Stimulated activated CD4-positive, alpha-beta T cell treated with anti-CD3 and anti-CD28 coated beads, Interleukin-4, amount 100 ng/mL, for 1 hour (primary cell): ENCODE data around the gene EBF4.
A peak's percentile ranks its signal among the peaks of the same experiment; 100 is the strongest.

Source experiments
- DNase-seq: peaks from one replicate; pipeline ENCODE4 v3.0.0-alpha.2; 2020

EBF4 gene

DNA sequence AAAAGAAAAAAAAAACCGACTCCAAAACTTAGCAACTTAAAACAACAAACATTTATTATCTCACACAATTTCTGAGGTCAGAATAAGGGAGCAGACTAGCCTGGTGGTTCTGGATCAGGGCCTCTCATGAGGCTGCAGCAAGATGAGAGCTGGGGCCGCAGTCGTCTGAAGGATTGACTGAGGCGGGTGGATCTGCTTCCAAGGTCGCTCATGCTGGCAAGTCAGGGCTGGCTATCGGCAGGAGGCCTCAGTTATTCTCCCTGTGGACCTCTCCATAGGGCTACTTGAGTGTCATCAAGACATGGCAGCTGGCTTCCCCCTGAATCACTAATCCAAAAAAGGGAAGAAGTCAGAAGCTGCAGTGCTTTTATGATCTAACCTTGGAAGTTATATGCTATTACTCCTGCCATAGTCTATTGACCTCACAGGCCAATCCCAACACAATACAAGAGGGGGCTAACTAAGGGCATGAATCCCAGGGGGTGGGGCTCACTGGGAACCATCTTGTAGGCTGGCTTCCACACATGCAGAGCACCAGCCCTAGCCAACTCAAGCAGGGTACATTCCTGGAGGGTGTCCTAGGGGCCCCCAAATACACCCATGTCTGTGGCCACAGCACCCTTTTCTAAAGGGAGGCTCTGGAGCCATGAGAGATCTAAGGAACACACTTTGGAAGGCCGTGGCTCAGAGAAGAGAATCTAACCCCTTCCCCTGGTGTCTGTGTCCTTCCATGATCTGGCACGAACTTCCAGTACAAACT is 11.3 kb downstream of the EBF4 start:
- no peak for DNase-seq

DNA sequence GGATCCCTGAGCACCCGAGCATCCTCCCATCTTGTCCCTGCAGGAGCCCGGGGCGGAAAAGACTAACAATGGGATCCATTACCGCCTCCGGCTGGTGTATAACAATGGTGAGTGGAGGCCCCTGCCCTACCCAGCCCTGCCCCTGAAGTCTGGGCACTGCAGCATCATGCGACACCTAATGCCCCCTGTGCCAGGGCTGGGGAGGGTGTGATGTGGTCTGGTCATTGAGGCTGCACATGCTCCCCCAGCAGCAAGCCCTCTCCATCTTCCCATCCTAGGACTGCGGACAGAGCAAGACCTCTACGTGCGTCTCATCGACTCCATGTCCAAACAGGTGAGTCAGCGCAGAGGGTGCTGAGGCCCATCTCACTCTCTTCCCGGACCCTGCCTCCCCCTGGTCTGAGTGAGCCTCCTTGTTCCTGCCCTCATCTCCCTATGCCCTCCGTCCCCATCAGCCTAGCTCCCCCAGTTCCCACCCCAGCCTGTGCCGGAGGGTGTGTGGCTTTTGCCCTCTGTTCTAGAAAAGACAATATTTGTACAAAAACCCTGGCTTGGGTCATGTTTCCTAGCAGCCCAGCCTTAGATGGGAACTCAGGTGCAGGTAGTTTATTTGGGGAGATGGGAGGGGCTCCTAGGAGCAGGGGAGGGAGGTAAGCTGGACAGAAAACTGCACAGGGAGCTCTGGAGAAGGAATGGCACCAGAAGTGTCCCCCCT is 13.5 kb downstream of the EBF4 start:
- no peak for DNase-seq

DNA sequence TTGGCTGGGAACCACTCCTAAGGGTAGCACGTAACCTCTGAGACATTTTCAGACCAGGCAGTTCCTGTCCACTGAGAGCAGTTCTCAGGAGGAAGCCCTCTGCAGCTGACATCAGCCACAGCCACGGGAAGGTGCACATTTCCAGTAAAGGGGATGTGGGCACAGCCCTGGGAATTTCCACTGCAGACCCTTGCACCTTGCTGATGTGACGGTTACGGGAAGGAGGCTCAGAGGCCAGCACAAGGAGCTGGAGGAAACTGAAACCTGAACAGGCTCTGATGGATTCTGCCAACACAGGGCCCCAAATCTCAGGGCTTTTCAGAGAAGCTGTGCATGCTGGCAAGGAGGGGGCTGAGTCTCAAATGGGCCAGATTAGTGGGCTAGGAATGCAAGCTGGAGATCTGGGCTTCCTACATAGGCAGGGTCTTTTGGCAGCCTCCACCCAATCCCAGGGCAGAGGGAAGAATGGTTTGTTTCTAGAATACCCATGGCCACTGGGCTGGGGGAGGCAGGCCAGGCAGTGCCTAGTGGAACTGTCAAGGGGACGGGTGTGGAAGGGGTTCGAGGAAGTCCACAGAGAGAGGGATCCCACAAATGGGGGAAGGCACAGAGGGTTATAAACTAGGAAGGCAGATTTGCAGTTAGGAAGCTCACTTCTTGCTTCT is 14.2 kb downstream of the EBF4 start:
- no peak for DNase-seq

DNA sequence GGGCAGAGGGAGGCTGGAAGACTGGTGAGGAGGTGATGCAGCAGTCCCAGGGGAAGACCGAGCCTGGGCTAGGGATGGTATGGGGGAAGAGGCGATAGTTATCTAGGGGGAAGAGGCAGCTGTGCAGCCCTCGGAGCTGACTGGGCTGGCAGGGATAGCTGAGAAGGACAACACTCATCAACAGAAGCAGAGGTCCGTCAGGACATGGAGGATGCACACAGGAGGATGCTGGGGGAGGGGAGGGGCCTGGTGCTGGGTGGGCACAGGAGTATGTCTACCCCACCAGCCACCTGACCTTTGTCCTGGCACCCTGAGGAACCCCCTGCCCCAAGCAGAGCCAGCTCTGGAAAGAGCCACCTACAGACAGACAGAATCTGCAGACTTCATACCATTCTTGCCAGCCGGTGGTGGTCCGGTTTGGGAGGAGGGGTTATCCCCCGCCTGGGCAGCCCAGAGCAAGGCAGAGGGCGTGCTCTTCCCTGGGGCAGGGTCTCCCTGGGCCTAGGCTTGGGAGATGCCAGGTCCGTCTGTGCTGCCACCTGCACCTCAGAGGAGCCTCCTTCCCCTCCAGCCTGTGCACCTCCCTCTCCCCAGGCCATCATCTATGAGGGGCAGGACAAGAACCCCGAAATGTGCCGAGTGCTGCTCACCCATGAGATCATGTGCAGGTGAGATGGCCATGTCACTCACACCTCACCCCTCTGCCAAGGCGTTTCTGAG is 14.9 kb downstream of the EBF4 start:
- DNase-seq = no peak

DNA sequence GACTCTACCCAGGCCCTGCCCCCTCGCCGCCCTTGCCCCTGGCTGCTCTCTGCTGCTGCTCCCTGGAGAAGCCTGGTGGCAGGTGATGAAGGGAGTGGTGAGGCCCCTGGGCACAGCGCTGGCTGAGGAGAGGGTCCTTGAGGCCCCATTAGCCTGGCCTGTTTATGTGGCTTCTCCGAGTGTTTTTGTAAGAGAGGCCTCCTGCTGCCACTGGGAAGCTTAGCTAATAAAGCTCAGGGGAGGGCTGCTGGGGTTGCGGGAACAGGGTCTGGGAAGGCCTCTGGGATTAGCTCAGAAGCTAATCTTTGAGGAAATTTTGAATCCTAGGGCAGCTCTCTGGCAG is 15.5 kb downstream of the EBF4 start:
- no peak for DNase-seq

DNA sequence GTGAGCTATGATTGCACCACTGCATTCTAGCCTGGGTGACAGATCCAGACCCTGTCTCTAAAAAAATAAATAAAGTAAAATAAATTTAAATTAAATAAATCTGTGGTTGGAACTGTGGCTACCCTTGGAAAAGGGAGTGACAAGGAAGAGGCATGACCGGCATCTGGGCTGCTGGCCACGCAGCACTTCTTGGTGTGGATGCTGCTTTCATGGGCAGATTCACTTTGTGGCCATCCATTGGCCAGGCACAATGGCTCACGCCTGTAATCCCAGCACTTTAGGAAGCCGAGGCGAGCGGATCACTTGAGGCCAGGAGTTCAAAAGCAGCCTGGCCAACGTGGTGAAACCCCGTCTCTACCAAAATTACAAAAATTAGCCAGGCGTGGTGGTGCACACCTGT is 16.1 kb downstream of the EBF4 start:
- DNase-seq = no peak

DNA sequence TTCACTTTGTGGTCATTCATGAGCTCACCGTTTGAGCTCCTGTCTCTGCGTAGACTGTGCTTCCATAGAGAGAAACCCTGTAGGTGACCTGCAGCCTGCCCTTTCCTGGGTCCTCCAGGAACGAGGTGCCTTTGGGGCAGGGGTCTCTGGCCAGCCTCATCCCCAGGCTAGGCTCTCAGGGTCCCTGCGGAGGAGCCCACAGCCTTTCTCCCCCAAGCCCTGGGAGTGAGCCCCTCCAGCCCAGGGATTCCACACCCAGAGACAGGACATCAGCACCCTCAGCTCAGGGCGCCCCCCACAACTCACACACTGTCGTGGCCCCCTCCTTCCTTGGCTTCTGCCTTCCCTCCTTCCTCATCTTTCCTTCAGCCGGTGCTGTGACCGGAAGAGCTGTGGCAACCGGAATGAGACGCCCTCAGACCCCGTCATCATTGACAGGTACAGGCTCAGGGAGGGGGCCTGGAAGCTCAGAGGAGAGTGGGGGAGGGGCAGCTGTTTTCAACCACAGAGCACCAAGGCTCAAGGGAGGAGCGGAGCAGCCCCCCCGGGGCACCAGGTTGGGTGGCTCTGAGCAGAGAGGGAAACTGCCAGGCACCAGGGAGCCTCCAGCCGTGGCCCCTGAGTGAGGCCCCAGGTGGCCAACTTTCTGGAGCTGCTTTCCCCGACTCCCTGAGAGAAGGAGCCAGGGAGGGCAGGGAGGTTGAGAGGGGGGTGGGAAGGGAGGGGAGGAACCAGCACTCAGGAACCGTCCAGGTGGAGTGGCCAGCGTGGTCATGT is 16.8 kb downstream of the EBF4 start:
- DNase-seq = no peak

DNA sequence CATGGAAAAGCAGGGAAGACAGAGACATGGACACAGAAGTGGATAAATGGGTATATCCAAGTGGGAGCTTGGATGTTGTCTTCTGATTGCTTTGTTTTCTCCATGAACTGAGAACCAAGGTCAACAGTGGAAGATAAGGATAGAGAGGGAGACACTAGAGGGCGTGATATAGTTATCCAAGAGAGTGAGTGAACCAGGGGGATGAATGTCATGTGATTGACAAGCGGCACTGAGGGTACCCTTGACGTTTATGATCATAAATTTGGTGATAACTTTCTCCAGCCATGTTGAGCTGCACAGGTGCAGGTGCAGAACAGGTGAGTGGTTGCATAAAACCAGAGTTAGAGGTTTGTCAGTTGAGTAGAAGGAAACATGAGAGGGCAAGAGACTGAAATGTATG is 20.7 kb downstream of the EBF4 start:
- no peak for DNase-seq

DNA sequence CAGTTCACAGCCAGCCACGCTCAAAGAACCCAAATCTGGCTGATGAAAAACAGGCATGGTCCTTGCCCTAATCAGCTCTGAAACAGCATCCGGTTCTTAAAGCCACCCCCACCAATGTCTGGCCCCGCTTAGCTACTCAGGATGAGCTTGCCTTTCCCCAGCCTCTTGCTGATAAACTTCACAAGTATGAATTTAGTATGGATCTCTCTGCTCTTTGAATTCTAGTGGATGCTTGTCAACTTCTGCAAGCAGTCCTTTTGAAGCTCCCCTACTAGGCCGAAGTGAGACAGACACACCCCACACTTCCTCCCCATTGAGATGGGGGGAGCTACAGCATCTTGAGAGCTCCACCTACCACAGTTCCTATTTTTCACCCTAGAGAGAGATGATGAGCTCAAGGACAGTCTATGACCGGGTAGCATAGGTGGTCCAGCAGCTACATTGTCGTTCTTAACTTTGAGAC is 36.7 kb downstream of the EBF4 start:
- DNase-seq = peak; percentile 12

DNA sequence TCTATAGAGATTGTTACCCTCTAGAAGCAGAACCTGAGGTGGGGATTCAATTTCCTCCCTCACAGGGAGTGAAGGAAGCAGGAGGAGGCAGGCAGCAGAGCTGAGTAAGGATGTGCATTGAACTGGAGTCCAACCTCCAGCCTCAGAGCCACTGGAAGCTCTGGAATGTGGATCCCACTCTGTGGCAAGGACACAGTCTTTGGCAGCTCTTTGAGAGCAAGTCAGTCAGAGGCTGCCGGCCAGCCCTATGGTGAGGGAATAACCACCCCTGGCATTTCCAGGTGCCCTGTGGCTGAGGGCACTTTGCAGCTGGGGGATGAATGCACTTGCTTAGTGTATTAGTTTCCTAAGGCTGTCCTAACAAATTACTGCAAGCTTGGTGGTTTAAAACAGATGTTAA is 37.2 kb downstream of the EBF4 start:
- no peak for DNase-seq

DNA sequence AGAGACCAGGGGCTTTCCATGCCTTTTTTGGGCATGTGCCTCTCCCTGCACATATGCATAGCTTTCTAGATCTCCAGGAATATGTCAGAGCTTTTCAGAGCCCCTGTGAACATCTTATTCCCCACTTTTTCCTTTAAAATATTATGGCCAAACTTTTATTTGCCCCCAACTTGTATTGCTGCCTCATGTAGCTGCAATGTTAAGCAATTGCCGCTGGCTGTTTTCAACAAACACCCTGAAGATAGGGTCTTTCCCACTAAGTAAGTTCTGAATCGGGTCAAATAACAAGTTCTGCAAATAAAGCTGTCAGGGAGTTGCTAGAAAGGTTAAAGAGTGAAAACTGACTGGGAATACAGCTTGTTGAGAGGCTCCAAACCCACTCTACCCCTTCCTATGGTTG is 42.3 kb downstream of the EBF4 start:
- DNase-seq = no peak

DNA sequence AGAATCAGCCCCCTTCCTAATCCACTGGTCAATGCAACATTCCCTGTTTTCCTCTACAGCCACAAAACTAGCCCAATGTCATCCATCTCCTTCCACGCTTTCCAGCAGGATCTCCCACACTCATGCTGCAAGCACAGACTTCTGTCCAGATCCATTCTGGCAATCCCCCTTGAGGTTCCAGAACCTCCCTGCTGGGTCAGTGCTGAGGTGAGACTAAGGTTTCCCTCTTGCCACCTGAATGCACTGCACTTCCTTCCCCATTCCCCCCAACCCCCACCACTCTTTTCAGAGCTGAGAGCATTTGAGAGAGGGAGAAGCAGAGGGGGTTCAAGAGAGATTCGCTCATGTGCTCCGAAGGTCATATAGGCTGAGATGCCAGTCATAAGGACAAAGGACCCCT is 43.9 kb downstream of the EBF4 start:
- DNase-seq = no peak

DNA sequence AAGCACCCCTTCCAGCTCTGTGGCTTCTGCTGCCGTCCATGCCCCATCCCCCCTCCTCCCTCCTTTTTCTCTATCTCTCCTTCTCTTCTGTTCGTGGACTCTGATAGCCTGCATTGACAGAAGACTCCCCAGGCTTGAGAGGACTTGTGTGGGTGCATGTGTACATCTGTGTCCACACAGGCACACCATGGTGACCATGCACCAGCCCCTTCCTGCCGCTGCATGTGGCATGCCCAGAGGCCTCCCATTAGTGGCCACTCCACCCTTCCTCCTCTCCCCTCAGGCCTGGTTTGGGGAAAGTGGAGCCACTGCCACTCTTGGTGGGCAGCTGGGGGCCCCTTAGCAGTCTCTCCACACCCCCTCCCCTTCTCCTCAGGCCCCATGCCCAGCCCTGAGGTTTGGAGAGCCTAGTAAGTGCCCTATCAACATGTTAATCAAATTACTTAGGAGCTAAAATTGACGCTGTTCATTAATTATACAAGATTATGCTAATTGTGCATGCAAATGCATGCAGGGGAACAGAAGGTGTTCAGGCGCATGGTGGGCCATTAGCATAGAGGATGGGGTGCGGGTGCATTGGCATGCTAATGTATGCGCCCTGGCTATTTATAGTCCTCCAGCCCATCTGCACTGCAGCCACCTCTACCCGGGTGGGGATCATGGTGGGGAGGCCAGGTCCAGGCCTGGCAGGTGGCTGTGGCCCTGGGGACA is 45.9 kb downstream of the EBF4 start:
- no peak for DNase-seq

DNA sequence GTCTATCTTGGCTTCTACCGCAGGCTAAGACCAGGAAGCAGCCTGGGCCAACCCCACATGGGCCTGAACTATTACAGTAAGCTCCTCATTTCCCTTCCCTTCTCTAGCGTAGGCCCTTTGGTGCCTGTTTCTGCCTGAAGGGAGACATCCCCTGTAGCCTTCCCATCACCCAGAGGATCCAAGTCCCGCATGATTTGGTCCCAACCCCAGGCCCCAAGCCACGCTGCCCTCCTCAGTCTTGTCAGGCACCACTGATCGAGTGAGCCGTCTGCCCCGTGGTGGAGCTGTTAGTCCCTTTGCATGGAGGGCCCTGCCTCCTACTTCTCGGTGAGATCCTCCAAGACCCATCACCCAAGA is 46.4 kb downstream of the EBF4 start:
- DNase-seq = no peak

DNA sequence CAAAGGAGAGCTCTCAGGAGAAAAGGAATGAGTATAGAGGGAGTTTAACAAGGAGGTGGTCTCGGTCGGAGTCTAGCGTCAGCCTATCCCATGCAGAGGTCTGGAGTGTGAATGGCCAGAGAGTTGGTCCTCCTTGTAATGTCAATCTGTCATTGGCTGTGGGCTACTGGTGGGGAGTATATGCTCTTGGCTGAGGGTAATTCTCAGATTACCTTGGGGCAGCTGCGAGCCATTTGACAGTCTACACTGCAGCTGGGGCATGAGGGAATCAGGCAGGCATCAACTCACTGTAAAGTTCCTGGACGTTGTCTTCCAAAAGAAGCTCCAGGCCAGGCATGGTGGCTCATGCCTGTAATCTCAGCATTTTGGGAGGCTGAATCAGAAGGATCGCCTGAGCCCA is 48.1 kb downstream of the EBF4 start:
- no peak for DNase-seq

DNA sequence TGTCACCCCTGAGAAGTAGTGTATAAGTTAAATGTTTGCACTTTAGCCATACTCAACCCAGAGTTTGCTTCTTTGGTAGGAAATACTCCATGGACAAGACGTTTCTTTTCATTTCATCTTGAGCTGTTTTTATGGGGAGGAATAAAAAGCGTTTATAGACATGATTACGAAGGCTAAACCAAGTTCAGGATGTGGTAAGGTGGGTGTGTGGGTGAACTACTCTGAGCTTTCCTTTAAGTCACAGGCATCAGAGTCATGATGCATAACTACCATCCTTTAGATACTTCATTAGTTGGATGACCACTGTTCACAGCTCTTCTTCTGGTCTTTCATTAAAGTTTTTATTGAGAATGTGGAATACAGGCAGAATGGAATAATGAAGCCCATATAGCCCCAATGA is 48.9 kb downstream of the EBF4 start:
- no peak for DNase-seq

DNA sequence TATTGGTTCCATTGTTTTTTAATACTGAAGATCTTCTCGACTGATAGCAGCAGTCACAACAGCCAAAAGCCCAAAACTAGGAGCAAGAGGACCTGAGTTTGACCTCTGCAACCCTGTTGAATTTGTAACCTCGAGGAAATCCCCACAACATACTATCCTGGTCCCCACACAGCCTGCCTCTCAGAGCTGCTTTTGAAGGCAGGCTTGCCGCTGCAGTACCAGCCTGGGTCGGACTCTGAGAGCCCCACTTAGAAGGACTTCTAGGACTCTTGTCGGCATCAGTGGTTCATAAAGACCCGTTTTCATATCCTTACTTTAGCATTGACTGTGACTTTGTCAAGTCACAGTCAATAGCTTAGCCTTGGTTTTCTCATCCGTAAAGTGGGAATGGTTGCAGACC is 49.3 kb downstream of the EBF4 start:
- no peak for DNase-seq

DNA sequence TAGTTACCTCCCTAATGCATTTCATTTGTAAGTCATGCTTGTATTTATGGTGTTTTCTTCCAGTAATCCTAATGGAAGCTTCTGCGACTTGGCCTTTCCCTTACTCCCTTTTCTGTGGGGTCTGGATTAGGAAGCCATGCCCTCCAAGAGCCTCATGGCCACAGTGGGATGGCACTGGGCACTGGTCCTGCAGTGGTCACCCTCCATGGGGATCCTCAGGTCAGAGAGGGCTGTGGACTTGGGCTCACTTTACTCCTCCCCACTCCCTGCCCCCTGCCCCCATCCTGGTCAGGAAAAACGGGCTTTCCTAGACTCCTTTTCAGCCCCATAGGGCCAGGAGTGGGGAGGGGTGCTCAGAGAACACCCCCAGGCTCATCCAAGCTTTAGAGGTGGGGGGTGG is 49.9 kb downstream of the EBF4 start:
- DNase-seq = no peak

DNA sequence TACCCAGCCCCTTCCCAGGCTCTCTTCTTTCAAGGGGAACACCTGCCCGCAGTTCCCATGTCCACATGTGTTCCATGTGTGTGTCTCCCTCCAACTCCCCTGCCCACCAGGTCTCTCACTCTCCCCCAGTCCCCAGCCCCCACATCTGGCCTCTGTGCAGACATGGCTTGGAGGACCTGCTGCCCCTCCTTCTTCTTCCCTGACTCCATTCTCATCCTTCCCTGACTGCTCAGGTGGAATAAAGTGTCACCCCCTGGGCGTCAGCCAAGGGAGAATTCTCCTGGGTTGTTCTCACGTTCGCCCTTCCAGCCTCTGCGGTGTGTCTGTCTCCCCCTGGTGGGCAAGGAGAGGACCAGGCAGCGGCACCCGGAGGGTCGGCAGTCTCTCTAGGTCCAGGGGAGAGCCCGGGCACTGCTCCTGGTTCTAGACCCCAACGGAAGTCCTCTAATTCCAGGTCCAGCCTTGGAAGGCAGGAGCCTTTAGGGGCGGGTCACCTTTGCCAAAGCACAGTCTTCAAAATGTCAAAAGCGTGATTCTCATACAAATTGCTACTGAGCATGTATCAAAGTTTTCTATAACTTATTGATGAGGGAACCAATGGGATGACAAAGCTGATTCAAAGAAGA is 50.5 kb downstream of the EBF4 start:
- peak; percentile 71 for DNase-seq

DNA sequence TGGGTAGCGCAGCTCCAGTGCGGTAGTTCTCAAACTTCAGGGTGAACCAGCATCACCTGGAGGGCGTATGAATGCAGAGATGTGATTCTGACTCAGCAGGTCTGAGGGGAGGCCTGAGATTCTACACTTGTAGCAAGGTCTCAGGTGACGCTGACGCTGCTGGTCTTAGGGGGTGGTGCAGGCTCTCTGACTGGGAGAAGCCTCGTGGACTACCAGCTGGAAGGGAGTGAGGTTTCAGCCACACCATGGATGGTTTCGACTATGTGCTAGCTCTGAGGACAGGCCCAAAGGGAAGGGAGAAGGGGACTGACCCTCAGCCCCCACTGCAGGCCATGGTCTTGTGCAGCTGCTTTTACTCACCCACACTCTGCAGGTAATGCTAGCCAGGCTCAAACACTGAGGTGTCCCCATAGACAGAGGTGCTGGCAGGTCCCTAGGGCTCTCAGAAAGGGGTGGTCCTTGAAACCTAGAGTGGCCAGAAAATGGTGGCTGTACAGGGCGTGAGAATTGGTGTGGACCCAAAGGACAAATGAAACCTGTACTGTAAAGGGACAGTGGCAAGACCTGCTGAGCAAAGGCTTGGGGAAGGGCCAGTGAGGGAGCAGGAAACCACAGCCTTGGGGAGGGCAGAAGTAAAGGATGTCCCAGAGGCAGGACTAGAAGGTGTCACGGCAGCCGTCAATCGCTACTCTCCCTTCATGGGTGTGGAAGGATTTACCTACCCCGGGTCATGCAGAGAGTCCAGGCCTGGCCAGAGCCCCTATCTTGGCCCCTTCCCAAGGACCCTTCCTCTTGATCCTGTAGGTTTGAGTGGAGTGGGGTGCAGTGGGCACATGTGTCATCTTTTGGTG is 52.7 kb downstream of the EBF4 start:
- DNase-seq = no peak
